Sciatic nerve (tissue), 2 donors: ENCODE measurements around the gene FGF6. TPM values are rescaled to one million over a fixed set of nuclear protein-coding genes. Genes with fewer than 3 reads are reported as not detected.
"Not testable (repeated sequence)": the region's sequence is repeated elsewhere in the genome, so short reads cannot be mapped to it uniquely, and the experiment has no call there.

Experiments used
- ATAC-seq: fragments of 200-7000 bp; cut with Tn5 transposase; one replicate; pipeline ENCODE4 v1.9.1; 2020; ENCODE audit warnings: mild to moderate bottlenecking, moderate library complexity
- DNase-seq: peaks from one replicate; pipeline ENCODE4 v3.0.0-alpha.2; 2020; ENCODE audit warnings: low spot score
- intact Hi-C: fragments of 100-400 bp; cut with DNase I; formaldehyde crosslinking; loops from one replicate; pipeline ENCODE4 v1.14.2; 2022
- total RNA-seq: library from RNA; stranded (reverse); fragmentation: NEBNext Ultra II Directional; extraction: Animal tissue kit (Norgen Biotek cat#: 25700); gene quantifications from one replicate; pipeline ENCODE4 v1.2.1, GENCODE V29; 2021
- donor health status: DM: no; HTN: no; CAD: no.
- donor health status: DM: no; HTN: no; CAD: no.

FGF6 gene
- not detected for total RNA-seq

- no peak for ATAC-seq
- intact Hi-C loops, result no loop called here
- no peak for DNase-seq
Observed at GRCh38 chr12:4445156-4446101, at the start of gene FGF6. Gene FGF6, minus strand, starts transcription at chr12:4445815. Its CDS starts 245 bp downstream, at chr12:4445570.

DNA sequence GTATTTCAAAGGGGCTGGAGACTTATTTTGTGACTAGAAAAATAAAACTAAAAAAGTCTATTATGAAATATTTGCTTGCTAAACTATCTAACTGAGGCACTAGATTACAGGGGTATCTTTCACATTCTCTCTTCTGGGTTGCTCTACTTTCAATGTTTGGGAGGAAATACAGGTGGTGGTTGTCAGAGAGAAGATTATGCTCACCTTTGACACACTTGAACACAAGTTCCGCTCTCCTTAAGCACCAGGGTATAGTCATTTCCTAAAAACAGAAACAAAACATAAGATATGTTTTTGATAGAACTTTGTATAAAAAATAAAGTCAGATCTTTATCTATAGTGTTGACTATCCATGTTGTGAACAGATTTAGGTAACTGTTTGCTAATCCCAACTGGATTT, 45.4 kb upstream of the FGF6 start:
- intact Hi-C loops, result no loop called here
- ATAC-seq (no peak), DNase-seq (no peak)

DNA sequence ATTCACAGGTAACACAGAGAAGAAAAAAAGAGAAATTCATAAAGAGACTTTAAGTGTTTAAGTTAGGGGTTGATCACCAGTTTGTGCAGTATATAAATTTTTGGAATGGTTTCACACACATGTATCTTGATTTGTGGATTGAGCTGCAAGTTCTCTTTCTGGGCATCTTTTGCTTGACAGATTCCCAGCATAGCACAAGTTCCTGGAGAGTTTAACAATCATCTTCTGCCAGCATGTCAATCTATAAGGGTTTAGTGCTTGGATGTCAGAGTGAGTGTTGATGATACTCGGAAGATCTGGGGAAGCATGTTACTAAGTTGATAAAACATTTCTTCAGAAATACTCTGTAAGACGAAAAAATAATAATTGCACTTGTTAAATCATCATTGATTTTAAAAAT, 43.9 kb upstream of the FGF6 start:
- DNase-seq, result no peak
- no peak for ATAC-seq
- intact Hi-C loops, result no loop called here

GRCh38 chr12:4486980-4487379, 41.4 kb upstream of the FGF6 start:
- no peak for ATAC-seq
- intact Hi-C loops, result no loop called here

GRCh38 chr12:4486049-4486699, 40.6 kb upstream of the FGF6 start:
- ATAC-seq, result no peak
- intact Hi-C loops, result no loop called here
- DNase-seq, result no peak

More at GRCh38 chr12:4486980-4487379, 41.4 kb upstream of the FGF6 start:
- no peak for DNase-seq

DNA sequence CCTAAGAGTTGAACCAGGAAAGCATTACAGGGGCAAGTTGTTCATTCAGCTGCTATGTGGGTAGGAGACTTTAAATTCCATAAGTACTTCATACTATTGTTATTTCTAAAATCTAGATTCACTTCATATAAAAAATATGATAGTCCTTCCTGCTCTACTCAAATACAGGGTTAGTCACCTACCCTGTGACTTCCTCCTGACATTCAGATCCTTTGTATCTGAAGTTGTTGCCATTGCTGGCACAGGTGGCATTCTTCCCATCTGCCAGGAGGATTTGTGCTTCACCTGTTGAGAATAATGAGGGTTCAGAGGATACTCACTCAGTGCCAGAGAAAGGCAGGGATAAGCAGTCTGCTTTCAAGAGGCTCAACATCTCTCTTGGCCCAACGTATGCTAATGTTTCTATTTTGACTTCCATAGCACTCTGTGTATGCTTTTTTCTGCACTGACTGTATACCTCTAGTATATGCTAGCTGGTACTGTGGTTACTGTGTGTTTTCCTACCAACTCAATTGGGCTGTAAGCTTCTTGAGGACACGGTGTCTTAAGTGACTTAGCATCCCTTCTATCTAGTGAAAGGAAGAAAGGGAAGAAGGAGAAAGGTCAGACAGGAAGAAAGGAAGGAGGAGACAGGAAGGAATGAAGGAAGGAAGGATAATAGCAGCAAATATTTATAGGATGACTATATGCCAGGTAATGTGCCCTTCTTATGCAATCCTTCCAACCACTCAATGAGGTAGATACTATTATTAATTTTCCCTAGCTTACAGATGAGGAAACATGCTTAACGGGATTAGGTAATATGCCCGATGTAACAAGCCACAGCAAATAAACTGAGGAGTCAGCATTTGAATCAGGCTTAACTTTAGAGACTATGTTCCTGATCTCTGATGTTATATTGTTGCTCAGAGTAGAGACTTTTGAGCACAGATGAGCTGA, 38.5 kb upstream of the FGF6 start:
- intact Hi-C loops, result no loop called here

GRCh38 chr12:4482936-4483335, 37.3 kb upstream of the FGF6 start:
- no peak for DNase-seq
- intact Hi-C loops, result no loop called here
- no peak for ATAC-seq

More for the DNA sequence above, 38.5 kb upstream of the FGF6 start:
- no peak for DNase-seq
- no peak for ATAC-seq

DNA sequence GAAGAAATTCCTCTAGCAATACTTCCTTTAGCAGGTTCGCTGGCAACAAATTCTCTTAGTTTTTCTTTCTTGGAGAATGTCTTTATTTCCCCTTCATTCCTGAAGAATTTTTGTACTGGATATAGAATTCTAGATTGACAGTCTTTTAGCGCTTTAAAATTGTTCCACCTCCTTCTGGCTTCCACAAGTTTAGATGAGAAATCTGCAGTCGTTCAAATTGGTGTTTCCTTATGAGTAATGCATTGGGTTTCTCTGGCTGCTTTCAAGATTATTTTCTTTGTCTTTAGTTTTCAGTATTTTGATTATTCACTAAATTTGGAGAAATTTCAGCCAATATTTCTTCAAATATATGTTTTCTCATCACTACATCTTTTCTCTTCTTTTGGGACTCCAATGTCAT, 33.3 kb upstream of the FGF6 start:
- ATAC-seq (no peak), DNase-seq (no peak)
- intact Hi-C loops, result no loop called here

GRCh38 chr12:4477129-4477528, 31.5 kb upstream of the FGF6 start:
- DNase-seq (no peak), ATAC-seq (no peak)
- intact Hi-C loops, result no loop called here

DNA sequence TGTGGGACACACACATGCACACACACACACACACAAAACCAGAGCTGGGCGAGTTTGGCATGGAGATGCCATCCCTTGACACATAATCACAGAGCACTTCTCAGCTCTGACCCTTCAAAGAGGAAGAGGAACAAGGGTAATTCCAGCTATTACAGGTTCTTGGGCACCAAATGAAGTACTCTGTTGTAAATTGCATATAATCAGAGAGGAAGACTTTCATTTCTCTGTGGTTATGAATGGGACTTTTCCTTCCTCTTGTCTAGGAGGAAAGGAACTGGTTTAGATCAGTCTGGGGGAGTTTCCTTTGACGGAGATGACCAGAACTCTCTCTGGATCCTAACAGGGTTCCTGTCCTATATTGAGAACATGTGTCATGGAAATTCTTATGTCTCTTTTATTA, 26.4 kb upstream of the FGF6 start:
- intact Hi-C loops, result no loop called here

DNA sequence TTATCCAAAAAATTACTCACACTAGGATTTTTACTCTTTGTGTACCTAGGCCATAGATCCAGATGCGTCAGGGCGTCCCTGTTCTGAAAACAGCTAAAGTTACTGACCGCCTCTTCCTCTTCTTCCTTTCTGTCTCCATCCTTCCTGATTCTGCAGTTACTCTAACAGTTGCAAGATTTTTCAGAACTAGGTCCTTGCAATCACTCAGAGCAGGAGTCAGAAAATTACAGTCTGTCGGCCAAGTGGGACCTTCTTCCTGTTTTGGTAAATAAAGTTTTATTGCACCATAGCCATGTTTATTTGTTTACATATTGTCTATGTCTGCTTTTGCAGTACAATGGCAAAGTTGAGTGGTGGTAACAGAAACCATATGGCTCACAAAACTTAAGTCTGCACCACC, 25.6 kb upstream of the FGF6 start:
- DNase-seq (no peak), ATAC-seq (no peak)
- intact Hi-C loops, result no loop called here

More for the DNA sequence above, 26.4 kb upstream of the FGF6 start:
- no peak for DNase-seq
- ATAC-seq, result no peak

- intact Hi-C loops, result no loop called here
- ATAC-seq (no peak), DNase-seq (no peak)
Observed at GRCh38 chr12:4468994-4469393, 23.4 kb upstream of the FGF6 start.

- ATAC-seq, result no peak
- intact Hi-C loops, result no loop called here
- no peak for DNase-seq
Observed at GRCh38 chr12:4460761-4461160, 15.1 kb upstream of the FGF6 start.

GRCh38 chr12:4455849-4456248, 10.2 kb upstream of the FGF6 start:
- ATAC-seq, DNase-seq, intact Hi-C loops: not testable (repeated sequence)

GRCh38 chr12:4454315-4454860, 8.8 kb upstream of the FGF6 start:
- no peak for DNase-seq
- ATAC-seq, result no peak
- intact Hi-C loops, result no loop called here

DNA sequence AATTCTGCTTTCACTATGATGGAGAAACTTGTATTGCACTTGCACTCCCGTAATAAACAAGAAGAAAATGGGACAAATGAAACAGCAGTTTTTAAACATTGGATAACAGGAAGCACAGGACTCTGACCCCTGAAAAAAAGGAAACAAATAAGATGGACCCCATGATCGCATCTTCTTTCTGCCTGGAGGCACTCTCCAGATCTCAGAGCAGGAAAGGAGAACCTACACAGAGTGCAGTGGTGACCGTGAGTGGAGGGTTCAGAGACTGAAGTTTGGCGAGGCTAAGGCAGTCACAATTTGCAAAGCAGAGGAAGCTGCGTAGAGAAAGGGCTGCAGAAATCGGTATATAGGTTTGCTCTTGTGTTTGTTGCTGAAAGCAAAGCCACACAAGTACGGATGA, 6.1 kb upstream of the FGF6 start:
- intact Hi-C loops, result no loop called here
- DNase-seq, result no peak
- ATAC-seq, result no peak

GRCh38 chr12:4450551-4451112, 5.0 kb upstream of the FGF6 start:
- DNase-seq, result no peak
- intact Hi-C loops, result no loop called here
- no peak for ATAC-seq

DNA sequence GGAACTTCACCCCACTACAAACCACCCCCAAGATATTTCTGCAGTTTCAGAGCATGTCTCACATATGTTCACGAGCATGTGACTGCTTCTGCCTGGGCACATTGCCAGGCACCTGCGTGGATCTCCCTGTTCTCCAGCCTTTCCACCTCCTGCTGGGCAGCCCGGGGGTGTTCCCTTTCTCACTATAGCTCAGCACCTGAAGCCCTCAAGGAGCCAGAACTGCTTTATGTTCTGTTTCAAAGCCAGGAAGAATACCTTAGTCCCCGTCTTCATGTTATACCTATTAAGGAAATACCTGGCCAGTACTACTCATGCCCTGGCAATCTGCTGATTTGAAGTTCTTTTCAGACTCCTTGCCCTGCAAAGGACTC, 4.2 kb upstream of the FGF6 start:
- intact Hi-C loops, result no loop called here
- DNase-seq, result no peak
- ATAC-seq, result no peak
